Mesodermal cell (in vitro differentiated cells): ENCODE measurements around the gene NABP2.
A peak's percentile ranks its signal among the peaks of the same experiment; 100 is the strongest.

Experiments
- H3K27ac ChIP-seq: 2 replicates; pipeline ENCODE4 v1.7.0; 2013; ENCODE audit warnings: mild to moderate bottlenecking, low read depth, low read length, moderate library complexity; ENCODE audit not compliant: severe bottlenecking
- H3K36me3 ChIP-seq: 2 replicates; pipeline ENCODE4 v1.7.1; 2013; ENCODE audit warnings: mild to moderate bottlenecking, low read length, moderate library complexity; ENCODE audit not compliant: control insufficient read depth, insufficient read depth
- H3K4me1 ChIP-seq: one replicate; pipeline ENCODE4 v1.7.1; 2013; ENCODE audit warnings: mild to moderate bottlenecking, low read length; ENCODE audit not compliant: insufficient read depth, control insufficient read depth, poor library complexity, severe bottlenecking
- H3K4me3 ChIP-seq: 2 replicates; pipeline ENCODE4 v1.7.0; 2013; ENCODE audit warnings: low read length, control low read depth, mild to moderate bottlenecking; ENCODE audit not compliant: insufficient read depth, poor library complexity, severe bottlenecking; ENCODE audit errors: extremely low read depth
- H3K9me3 ChIP-seq: 2 replicates; pipeline ENCODE4 v1.7.1; 2013; ENCODE audit warnings: mild to moderate bottlenecking, low read length, moderate library complexity; ENCODE audit not compliant: control insufficient read depth
- WGBS, 2 experiments: methylation state at CpG; one replicate each; pipeline ENCODE4 v1.1.5; 2013; ENCODE audit warnings: missing lambda C conversion rate in 2 of 2; ENCODE audit not compliant: insufficient coverage in 2 of 2; 5-methylcytosine and 5-hydroxymethylcytosine counted together

Gene NABP2

DNA sequence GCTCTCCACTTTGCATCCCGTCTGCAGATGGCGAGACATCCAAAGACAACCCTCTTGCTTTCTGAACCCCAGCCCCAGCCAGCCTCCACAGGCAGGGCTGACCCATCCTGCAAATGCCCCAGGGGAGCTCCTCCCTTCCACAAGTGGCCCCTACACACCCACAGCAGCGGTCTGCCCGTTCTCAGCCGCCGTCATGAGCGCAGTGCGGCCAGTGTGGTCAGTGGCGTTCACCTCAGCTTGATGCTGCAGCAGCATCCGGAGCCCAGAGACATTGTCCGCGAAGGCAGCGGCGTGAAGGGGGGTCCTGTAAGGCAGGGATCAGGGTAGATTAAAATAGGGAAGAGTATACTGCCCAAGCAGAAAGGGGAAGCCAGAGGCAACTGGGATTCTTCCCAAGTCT lies 20.4 kb downstream of the NABP2 start:
- Histone ChIP-seq H3K4me1 (no peaks in the 10 kb centered on the region), H3K27ac (no peak overlapping the region), H3K9me3 (no peaks in the 10 kb centered on the region), H3K4me3 (no peak overlapping the region), H3K36me3 (peaks cover 93% of the 10 kb centered on the region)
- WGBS, 2 experiments = 96% methylated on average over 13 to 14 of the region's 14 CpGs

DNA sequence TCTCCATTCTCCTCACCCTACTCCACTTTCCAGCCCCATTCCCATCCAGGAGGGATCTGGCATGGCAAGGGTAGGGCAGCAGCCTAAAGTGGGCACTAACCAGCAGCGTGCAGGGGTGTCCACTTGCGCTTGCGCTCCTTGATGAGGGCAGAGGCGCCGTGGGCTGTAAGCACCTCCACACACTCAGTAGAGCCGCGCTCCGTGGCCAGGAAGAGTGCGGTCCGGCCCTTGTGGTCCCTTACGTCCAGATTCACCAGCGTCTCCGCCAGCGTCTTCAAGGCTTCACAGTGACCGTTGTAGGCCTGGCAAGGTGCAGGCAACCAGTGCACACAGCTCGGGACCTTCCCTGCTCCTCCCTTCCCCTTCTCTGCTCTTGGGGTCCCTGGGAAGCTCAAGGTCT lies 23.8 kb downstream of the NABP2 start:
- Histone ChIP-seq H3K27ac (no peak overlapping the region), H3K36me3 (peaks cover 94% of the 10 kb centered on the region), H3K4me1 (no peaks in the 10 kb centered on the region), H3K4me3 (no peak overlapping the region), H3K9me3 (no peaks in the 10 kb centered on the region)
- WGBS, 2 experiments = 95 to 98% methylated on average over 16 of the region's 16 CpGs

DNA sequence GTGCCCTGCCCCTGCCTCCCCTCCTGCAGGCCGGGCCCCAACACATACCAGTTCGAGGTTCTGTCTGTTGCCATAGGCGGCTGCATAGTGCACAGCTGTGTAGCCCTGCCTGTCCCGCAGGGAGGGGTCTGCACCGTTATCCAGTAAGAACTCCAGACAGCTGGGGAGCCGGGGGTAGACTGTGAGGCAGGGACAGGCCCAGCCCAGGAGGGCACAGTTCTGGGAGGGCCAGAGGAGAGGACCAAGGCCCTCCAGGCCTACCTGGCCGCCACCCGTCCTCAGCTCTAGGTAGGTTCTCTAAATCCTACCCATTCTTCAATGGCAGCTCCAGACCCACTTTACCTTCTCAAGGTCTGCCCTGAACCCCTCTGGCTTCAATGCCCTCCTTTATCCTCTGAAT lies 24.6 kb downstream of the NABP2 start:
- WGBS, 2 experiments = 89 to 96% methylated on average over 6 of the region's 8 CpGs
- Histone ChIP-seq H3K4me1 (no peaks in the 10 kb centered on the region), H3K9me3 (no peaks in the 10 kb centered on the region), H3K27ac (no peak overlapping the region), H3K36me3 (peaks cover 94% of the 10 kb centered on the region), H3K4me3 (no peak overlapping the region)

GRCh38 chr12:56252649-56253048 lies 28.5 kb downstream of the NABP2 start:
- H3K4me3 ChIP-seq = no peak overlapping the region
- WGBS, 2 experiments = 92 to 100% methylated on average over 2 to 3 of the region's 3 CpGs
- H3K4me1 ChIP-seq = peaks cover 11% of the 10 kb centered on the region
- no peaks in the 10 kb centered on the region for H3K9me3 ChIP-seq
- H3K27ac ChIP-seq = no peak overlapping the region
- peaks cover 94% of the 10 kb centered on the region for H3K36me3 ChIP-seq

DNA sequence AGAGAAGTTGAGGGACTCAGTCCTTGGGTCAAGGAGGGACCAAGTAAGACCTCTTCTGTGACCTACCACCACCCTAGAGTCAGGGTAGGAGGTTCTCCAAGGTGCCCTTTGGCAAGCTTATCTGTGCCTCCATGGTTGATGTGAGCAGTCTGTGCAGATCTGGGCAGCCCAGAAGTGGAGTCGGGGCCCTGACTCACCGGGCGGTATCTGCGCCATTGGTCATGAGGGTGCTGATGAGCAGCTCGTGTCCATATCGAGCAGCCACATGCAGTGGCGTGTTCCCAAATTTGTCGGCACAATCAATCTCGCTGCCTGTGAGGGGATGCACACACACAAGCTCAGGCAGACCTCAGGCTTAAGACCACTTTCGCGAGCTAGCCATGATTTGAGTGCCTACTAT lies 28.9 kb downstream of the NABP2 start:
- Histone ChIP-seq H3K9me3 (no peaks in the 10 kb centered on the region), H3K4me3 (no peak overlapping the region), H3K27ac (no peak overlapping the region), H3K4me1 (peaks cover 11% of the 10 kb centered on the region), H3K36me3 (peaks cover 90% of the 10 kb centered on the region)
- 98 to 99% methylated on average over 11 of the region's 11 CpGs for WGBS, 2 experiments

- H3K4me3 ChIP-seq = no peak overlapping the region
- no peaks in the 10 kb centered on the region for H3K9me3 ChIP-seq
- peaks cover 11% of the 10 kb centered on the region for H3K4me1 ChIP-seq
- 98% methylated on average over 6 to 7 of the region's 7 CpGs for WGBS, 2 experiments
- H3K36me3 ChIP-seq = peaks cover 64% of the 10 kb centered on the region
- no peak overlapping the region for H3K27ac ChIP-seq
These were observed 31.5 kb downstream of the NABP2 start for GRCh38 chr12:56255671-56256070.

GRCh38 chr12:56256326-56256960 lies 32.3 kb downstream of the NABP2 start:
- Histone ChIP-seq H3K27ac (no peak overlapping the region), H3K9me3 (no peaks in the 10 kb centered on the region), H3K4me3 (peak overlapping the region; percentile 99), H3K4me1 (peaks cover 11% of the 10 kb centered on the region), H3K36me3 (peaks cover 58% of the 10 kb centered on the region)
- 58% methylated on average over 2 of the region's 4 CpGs; no CpG with 5 or more reads in 1 of the 2 experiments for WGBS, 2 experiments

- Histone ChIP-seq H3K4me3 (peak overlapping the region; percentile 99), H3K36me3 (peaks cover 52% of the 10 kb centered on the region), H3K4me1 (peaks cover 11% of the 10 kb centered on the region), H3K27ac (peak overlapping the region; percentile 59), H3K9me3 (no peaks in the 10 kb centered on the region)
- WGBS, 2 experiments = 17 to 39% methylated on average over 3 to 8 of the region's 8 CpGs
These were observed 32.9 kb downstream of the NABP2 start for GRCh38 chr12:56257071-56257470.

GRCh38 chr12:56257491-56258067 lies 33.4 kb downstream of the NABP2 start:
- H3K4me3 ChIP-seq = peak overlapping the region; percentile 99
- H3K36me3 ChIP-seq = peaks cover 47% of the 10 kb centered on the region
- peak overlapping the region; percentile 59 for H3K27ac ChIP-seq
- no peaks in the 10 kb centered on the region for H3K9me3 ChIP-seq
- WGBS, 2 experiments = 1% methylated on average over 16 to 24 of the region's 27 CpGs
- H3K4me1 ChIP-seq = peaks cover 11% of the 10 kb centered on the region

- Histone ChIP-seq H3K36me3 (peaks cover 40% of the 10 kb centered on the region), H3K9me3 (no peaks in the 10 kb centered on the region), H3K4me3 (peak within 1 kb of the TSS; percentile 99), H3K27ac (peak within 1 kb of the TSS; percentile 59), H3K4me1 (peaks cover 11% of the 10 kb centered on the region)
- 0% methylated on average over 47 to 62 of the region's 78 CpGs for WGBS, 2 experiments
These were observed 34.1 kb downstream of the NABP2 start, which contains the start of gene ANKRD52 for GRCh38 chr12:56258068-56258819. Gene ANKRD52, minus strand, starts transcription at chr12:56258384. Its CDS starts 115 bp downstream, at chr12:56258269.
